Measurements from ENCODE around the gene C19orf44.
"Not testable (repeated sequence)": the region's sequence is repeated elsewhere in the genome, so short reads cannot be mapped to it uniquely, and the experiment has no call there.

C19orf44 gene

GRCh38 chr19:16532440-16533234 is 36.4 kb downstream of the C19orf44 start:
- no peak for DNase-seq (ENCODE audit: low read depth in 2 of 3, low spot score in 1 of 3)

- DNase-seq (ENCODE audit: low read depth in 2 of 3, low spot score in 1 of 3) = no peak
Measured at GRCh38 chr19:16535381-16535780, 39.2 kb downstream of the C19orf44 start.

- DNase-seq (ENCODE audit: low read depth in 2 of 3, low spot score in 1 of 3) = no peak
Measured at GRCh38 chr19:16536130-16536529, 39.9 kb downstream of the C19orf44 start.

- DNase-seq (ENCODE audit: low read depth in 2 of 3, low spot score in 1 of 3) = no peak
Measured at GRCh38 chr19:16537111-16537510, 40.9 kb downstream of the C19orf44 start.

- no peak for DNase-seq (ENCODE audit: low read depth in 2 of 3, low spot score in 1 of 3)
Measured at GRCh38 chr19:16540948-16541347, 44.8 kb downstream of the C19orf44 start.

- DNase-seq (ENCODE audit: low read depth in 2 of 3, low spot score in 1 of 3) = no peak
Measured at GRCh38 chr19:16541526-16542044, 45.4 kb downstream of the C19orf44 start.

GRCh38 chr19:16542045-16542909 is 46.1 kb downstream of the C19orf44 start, which contains the start of gene CHERP:
TSS of gene CHERP (minus strand) at chr19:16542437. CDS start at chr19:16542378, 59 bp downstream.
- DNase-seq (ENCODE audit: low read depth in 2 of 3, low spot score in 1 of 3) = peak; percentile 88 to 93 (median 88)

GRCh38 chr19:16542910-16543472 is 46.8 kb downstream of the C19orf44 start:
- DNase-seq (ENCODE audit: low read depth in 2 of 3, low spot score in 1 of 3) = no peak

- DNase-seq (ENCODE audit: low read depth in 2 of 3, low spot score in 1 of 3) = not testable (repeated sequence)
Measured at GRCh38 chr19:16543734-16544133, 47.5 kb downstream of the C19orf44 start.

GRCh38 chr19:16544473-16545231 is 48.5 kb downstream of the C19orf44 start:
- DNase-seq (ENCODE audit: low read depth in 2 of 3, low spot score in 1 of 3) = no peak

GRCh38 chr19:16548956-16549355 is 52.8 kb downstream of the C19orf44 start:
- no peak for DNase-seq (ENCODE audit: low read depth in 2 of 3, low spot score in 1 of 3)

- DNase-seq (ENCODE audit: low read depth in 2 of 3, low spot score in 1 of 3) = not testable (repeated sequence)
Measured at GRCh38 chr19:16551902-16552301, 55.7 kb downstream of the C19orf44 start.

- DNase-seq (ENCODE audit: low read depth in 2 of 3, low spot score in 1 of 3) = no peak
Measured at GRCh38 chr19:16554776-16555175, 58.6 kb downstream of the C19orf44 start.

GRCh38 chr19:16559780-16560276 is 63.6 kb downstream of the C19orf44 start:
- no peak for DNase-seq (ENCODE audit: low read depth in 2 of 3, low spot score in 1 of 3)

- no peak for DNase-seq (ENCODE audit: low read depth in 2 of 3, low spot score in 1 of 3)
Measured at GRCh38 chr19:16561382-16561781, 65.2 kb downstream of the C19orf44 start.

GRCh38 chr19:16562608-16563025 is 66.4 kb downstream of the C19orf44 start:
- no peak for DNase-seq (ENCODE audit: low read depth in 2 of 3, low spot score in 1 of 3)

GRCh38 chr19:16564842-16565241 is 68.6 kb downstream of the C19orf44 start:
- DNase-seq (ENCODE audit: low read depth in 2 of 3, low spot score in 1 of 3) = no peak

- DNase-seq (ENCODE audit: low read depth in 2 of 3, low spot score in 1 of 3) = peak in 2 of 3 donors; percentile 32 to 34
Measured at GRCh38 chr19:16566161-16566560, 70.0 kb downstream of the C19orf44 start.

- DNase-seq (ENCODE audit: low read depth in 2 of 3, low spot score in 1 of 3) = no peak
Measured at GRCh38 chr19:16566702-16567101, 70.5 kb downstream of the C19orf44 start.

- DNase-seq (ENCODE audit: low read depth in 2 of 3, low spot score in 1 of 3) = no peak
Measured at GRCh38 chr19:16569609-16570320, 73.6 kb downstream of the C19orf44 start.

All from stimulated activated CD4-positive, alpha-beta T cell treated with anti-CD3 and anti-CD28 coated beads, Interleukin-12 subunit alpha, Interleukin-12 subunit beta, amount 100 ng/mL, for 48 hours (primary cell).